ENCODE measurements around the gene LIN54.

DNA sequence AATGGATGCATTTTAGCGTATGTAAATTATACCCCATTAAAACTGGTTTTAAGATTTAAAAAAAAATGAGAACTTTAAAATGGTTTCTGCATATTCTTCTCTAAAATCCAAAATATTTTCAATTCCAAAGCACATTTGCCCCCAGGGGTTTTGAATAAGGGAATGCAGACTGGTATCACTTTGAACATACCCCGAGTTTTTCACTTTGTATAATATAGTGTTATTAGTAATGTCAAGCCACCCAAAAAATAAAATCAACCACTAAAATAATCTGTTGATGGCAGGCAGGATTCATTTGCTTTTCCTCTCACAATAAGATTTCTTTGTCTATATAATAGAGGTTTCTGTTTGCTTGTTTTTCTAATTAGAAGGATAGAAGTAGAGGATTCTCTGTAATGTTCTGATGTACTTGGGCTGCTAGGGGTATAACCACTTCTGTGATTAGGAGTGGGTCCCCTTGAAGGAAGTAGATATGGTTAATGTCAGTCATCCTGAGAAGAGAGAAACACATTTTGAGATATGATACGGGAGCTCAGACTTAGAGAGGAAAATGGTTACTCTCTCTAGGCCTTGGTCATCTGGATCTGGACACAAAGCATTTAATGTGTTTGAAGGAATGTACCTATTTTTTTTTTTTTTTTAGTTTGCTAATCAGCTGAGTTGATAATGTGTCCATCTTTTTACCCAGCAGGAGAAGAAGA lies 9.3 kb upstream of the LIN54 start:
- no peak for TF ChIP-seq POLR2A (IDR thresholded peaks at IDR 0.05)
- TF ChIP-seq, protein P1, sequence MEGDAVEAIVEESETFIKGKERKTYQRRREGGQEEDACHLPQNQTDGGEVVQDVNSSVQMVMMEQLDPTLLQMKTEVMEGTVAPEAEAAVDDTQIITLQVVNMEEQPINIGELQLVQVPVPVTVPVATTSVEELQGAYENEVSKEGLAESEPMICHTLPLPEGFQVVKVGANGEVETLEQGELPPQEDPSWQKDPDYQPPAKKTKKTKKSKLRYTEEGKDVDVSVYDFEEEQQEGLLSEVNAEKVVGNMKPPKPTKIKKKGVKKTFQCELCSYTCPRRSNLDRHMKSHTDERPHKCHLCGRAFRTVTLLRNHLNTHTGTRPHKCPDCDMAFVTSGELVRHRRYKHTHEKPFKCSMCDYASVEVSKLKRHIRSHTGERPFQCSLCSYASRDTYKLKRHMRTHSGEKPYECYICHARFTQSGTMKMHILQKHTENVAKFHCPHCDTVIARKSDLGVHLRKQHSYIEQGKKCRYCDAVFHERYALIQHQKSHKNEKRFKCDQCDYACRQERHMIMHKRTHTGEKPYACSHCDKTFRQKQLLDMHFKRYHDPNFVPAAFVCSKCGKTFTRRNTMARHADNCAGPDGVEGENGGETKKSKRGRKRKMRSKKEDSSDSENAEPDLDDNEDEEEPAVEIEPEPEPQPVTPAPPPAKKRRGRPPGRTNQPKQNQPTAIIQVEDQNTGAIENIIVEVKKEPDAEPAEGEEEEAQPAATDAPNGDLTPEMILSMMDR (IDR thresholded peaks at IDR 0.05) = no peak

All from testis (tissue), 2 donors.